Measurements from ENCODE around the gene ETV3.
"Not testable (repeated sequence)": the region's sequence is repeated elsewhere in the genome, so short reads cannot be mapped to it uniquely, and the experiment has no call there.

ETV3 gene

GRCh38 chr1:157111396-157112165 is 26.6 kb downstream of the ETV3 start:
- no peak for DNase-seq (ENCODE audit: low spot score)

GRCh38 chr1:157110686-157111085 is 27.5 kb downstream of the ETV3 start:
- DNase-seq (ENCODE audit: low spot score): no peak

DNA sequence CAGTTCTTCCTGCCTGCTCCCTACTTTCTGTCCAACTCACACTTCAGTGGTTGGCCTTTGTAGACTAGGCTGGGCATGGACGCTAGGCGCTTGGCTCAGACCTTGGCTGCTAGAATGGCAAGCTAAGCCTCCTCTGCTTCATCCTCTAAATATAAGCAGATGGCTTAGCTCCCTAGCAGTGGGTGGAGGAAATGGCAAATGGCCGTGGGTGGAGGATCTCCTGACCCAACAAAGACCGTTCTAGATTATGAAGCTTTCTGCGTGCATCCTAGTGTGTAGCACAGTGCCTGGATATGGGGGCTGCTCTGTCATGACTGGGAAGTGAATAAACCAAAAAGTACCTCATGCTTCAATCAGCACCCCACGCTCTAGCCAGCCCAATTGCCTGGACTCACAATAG is 28.2 kb downstream of the ETV3 start:
- DNase-seq (ENCODE audit: low spot score): peak; percentile 52

DNA sequence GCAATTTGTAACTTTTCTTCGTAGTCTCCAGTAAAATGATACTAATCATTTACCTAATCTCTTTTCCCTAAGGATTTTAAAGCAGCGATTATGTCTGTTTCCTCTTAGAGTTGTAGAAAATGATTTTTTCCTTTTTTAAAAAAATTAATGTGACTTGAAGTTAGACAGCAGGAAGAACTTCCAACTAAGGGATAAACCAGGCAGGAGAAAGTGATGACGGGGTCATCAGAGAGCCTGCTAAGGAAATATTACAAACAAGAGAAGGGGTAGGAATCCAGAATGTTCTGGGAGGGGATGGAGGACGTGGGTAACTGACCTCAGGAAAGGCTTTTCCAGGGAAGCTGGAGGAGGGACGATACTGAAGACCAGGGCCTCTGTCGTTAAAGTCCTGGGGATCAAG is 29.7 kb downstream of the ETV3 start:
- DNase-seq (ENCODE audit: low spot score): no peak

DNA sequence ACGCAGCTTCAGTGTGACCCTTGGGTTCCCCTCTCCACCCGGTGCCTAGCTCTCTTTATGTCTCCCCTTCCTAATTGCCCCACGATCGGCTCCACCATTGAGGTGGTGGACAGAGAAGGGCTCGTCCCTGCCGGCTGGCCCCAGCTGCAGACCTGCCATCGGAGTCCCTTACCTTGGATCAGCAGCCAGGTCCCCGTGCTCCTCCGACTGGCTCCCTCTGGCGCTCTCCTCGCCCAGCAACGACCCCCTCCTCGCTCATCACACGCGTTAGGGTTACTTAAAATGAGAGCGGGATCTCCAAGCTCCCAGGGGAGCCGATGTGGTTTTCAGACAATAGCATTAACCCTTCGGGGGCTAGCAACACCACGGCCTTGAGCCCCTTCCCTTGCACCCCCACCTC is 30.5 kb downstream of the ETV3 start:
- no peak for DNase-seq (ENCODE audit: low spot score)

DNA sequence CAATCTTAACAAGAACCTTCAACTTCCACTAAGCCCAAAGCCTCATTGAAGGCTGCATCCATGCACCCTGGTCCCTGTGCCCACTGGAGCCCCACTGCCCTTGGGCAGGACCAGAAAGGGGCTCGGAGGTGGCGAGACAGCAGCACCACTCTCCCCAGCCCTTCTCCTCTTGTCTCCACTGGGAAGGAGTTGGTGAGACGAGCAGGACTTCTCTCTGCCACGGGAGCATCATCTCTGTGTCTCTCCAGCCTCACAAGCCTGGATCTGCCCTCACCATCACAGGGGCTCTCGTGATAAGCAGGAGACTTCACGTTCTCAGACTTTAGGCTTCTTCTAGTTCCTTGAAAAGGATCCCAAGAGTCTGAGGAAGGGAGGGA is 31.4 kb downstream of the ETV3 start:
- no peak for DNase-seq (ENCODE audit: low spot score)

DNA sequence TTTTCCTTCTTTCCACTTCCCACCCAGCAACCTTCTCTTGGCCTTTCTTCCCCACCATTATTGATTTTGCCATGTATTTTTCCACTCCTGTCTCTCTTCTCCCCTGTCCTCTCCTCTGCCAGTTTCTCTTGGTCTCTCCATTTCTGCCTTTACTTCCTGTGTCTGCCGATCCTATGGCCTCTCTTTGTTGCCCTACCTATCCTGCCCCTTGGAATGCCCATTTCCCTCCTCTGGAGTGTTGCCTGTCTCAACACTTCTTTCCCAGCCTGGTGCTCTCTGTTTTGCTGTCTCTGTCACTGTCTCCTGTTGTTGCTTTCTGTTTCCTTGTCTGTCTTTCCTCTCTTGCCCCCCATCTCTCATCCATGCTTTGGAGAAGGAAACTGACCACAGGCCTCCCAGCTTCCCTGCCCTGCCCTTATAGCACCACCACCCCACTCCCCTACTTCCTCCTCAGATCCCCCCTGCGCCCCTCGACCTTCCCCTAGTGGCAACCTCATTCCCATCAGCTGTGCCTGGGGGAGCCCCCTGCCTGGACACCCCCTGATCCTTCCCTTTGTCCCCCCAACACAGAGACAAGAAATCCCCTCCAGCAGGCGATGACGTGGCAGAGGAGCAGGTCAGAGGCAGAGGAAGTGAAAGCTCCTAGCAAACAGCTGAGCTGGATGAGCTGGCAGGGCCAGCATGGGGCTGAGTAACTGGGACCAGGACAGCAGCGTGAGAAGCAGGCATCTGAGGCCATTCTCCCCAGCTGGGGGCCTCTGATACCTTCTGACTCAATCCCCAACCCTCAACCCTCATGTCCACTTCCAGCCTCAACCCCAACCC is 32.0 kb downstream of the ETV3 start:
- no peak for DNase-seq (ENCODE audit: low spot score)

- DNase-seq (ENCODE audit: low spot score): no peak
These were observed 32.8 kb downstream of the ETV3 start for GRCh38 chr1:157105298-157105987.

DNA sequence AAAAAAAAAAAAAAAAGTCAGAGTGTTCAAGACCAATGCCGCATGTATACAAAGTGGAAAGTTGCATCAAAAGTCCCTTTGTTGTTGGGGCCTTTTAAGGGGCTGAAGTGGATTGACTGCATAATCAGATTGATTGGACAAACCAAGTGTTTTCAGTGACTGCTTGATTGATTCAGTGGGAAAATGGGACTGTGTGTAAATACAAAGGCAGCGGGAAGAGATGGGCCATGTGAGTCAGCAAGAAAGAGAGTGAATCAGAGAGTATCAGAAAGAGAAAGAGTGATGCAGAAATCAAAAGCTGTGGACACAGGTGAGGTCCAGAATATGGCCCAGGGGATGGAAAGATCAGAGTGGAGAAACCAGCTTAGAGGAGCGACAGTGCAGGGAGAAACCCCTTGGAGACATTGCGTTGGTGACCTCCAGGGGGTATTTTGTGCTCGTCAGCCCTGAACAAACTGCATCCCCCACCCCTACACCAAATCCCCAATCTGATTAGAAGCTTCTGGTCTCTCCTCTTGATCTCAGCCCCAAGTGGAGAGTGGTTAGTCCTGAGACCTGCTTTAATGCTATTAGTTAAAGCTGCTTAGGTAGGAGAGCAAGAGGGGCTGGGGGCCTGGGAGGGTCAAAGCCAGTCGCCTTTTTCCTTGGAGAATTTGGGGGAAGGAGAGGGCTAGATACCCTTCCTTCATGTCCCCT is 33.4 kb downstream of the ETV3 start:
- DNase-seq (ENCODE audit: low spot score): no peak

DNA sequence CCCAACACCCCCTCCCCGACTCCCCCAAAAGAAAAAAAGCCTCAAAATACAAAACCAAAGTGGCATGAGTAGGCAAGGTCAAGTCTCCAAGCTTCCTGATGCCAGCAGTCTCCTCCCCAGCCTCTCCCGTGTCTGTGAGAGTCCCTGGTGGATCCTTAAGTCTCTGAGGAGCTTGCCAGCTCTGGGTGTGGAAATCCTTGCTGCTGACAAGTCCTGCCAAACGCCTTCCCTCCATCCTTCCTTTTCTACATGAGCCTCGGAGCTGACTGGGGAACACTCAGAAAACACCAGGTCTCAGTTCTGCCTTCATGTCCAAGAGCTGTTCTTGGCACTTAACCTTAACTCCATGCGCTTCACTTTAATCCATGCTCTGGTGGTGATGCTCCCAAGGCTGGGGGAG is 34.9 kb downstream of the ETV3 start:
- DNase-seq (ENCODE audit: low spot score): no peak

DNA sequence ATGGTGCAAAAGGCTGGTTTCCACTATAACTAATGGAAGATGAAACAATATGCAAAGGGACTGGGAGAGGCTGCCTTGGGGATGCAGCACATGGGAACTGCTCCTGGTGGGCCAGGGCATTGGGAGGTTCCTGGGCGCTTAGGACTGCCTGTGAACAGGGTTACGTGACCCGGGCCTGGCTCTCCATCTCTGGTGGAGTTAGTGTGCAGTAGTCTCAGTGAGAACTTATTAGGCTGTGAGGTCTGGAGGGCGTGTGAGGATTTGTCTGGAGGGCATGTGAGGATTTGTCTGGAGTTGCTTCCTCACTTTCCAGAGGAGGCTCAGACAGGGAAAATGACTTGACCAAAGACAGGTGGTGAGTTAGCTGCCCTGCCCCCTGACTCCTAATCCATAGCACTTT is 37.0 kb downstream of the ETV3 start:
- no peak for DNase-seq (ENCODE audit: low spot score)

- no peak for DNase-seq (ENCODE audit: low spot score)
These were observed 38.6 kb downstream of the ETV3 start, which contains the start of gene ETV3L for GRCh38 chr1:157099633-157100009. Gene ETV3L (minus strand): TSS chr1:157099808. CDS start chr1:157099523, 285 bp downstream.

DNA sequence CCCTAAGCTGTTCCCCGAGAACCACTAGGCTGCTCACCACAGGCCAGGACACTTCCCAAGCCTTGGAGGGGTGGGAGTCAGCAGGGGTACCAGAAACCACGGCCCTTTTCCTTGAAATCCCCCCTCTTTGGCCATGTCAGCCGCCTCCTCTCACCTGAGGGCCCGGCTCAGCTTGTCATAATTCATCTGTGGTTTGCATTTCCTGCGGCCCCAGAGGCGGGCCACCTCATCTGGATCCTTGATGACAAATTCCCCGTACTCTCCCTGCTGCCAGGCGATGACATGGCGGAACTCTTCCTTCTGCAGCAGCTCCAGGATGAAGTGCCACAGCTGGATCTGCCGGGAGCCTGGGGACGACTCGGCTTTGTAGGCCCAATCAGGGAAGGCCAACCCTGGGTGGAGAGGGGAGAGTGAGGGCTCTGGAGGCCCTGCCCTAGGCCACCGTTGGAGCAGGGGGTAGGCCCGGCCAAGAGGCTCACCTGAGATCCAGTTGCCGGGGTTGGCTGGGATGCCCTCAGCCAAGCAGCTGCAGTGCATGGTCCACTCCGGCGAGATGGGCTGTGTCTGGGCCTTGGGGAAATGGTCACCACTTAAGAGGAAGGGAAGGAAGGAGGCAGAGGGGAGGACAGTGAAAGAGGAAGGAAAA is 39.1 kb downstream of the ETV3 start:
- DNase-seq (ENCODE audit: low spot score): not testable (repeated sequence)

DNA sequence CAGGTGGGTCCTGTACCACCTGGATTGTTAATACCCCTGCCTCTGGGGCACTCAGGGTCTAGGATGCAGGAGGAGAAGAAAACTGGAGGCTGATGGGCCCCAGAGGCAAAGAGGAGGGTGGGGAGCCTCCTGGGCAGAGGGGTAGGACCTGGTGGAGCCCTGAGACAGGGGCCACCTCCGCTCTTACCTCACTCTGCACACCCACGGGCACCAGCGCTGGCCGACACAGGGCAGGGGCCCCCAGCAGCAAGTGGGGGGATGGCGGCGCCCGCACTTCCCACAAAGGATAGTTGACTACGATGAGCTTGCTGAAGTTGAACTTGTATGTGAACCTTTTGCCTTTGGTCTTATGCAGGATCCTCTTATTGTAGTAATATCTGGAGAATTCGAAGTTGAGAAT is 39.7 kb downstream of the ETV3 start:
- DNase-seq (ENCODE audit: low spot score): no peak

DNA sequence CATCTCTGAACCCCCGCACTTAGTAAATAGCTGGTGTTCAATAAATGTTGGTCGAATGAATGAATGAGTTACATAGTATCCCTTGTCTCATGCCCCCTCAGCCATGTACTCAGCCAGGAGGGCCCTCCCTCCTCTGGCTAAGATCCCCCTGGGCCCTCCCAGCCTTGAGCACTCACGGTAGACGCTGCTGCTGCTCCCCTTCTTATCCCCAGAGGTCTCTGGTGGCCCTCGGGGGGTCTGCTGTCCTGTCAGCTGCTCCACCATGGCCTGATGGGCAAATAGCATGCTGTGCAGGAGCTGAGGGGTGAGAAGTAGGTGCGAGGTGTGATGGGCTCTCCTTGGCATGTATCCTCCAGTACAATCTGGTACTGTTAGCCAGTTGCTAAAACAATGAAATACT is 40.5 kb downstream of the ETV3 start:
- DNase-seq (ENCODE audit: low spot score): no peak

DNA sequence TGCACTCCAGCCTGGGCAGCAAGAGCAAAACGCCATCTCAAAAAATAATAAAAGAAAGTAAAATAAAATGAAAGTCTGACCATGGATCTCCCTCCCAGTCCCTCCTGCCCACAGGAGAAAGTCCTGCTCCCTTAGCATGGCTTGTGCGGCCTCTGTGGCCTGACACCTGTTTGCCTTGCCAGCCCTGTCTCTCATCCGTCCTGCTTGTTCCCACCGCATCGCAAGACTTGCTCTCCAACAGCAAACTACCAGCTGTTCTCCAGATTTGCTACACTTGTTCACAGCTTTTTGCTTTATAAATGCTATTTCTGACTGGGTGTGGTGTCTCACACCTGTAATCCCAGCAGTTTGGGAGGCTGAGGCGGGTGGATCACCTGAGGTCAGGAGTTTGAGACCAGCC is 41.3 kb downstream of the ETV3 start:
- DNase-seq (ENCODE audit: low spot score): no peak

GRCh38 chr1:157095551-157095950 is 42.6 kb downstream of the ETV3 start:
- DNase-seq (ENCODE audit: low spot score): no peak

DNA sequence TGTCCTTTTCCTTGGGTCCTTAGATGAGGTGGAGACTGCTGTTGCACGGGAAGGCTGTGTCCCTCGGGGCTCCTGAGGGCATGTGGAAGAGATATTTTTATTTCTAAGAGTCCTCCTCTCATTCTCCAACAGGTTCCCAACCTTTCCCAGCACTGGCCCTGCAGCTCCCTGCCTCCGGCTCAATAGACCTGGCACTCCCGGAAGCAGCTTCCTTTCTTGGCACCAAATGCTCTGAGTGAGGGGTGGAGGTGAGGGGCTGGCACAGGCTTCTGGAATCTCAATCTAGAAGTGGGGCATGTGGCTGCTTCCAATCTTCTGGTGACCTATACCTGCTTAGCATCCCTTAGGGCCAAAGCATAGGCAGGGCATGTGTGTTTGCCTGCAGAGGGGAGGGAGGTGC is 43.1 kb downstream of the ETV3 start:
- no peak for DNase-seq (ENCODE audit: low spot score)

GRCh38 chr1:157092831-157093230 is 45.4 kb downstream of the ETV3 start:
- DNase-seq (ENCODE audit: low spot score): peak; percentile 48

- no peak for DNase-seq (ENCODE audit: low spot score)
These were observed 46.4 kb downstream of the ETV3 start for GRCh38 chr1:157091668-157092273.

- no peak for DNase-seq (ENCODE audit: low spot score)
These were observed 47.0 kb downstream of the ETV3 start for GRCh38 chr1:157091186-157091585.
